ENCODE data around the gene CDC6. TPM values are rescaled to one million over a fixed set of nuclear protein-coding genes. Genes with fewer than 3 reads are reported as not detected.

CDC6 gene
- total RNA-seq, 2 donors from 2014 or later = 60.9 to 101 TPM

DNA sequence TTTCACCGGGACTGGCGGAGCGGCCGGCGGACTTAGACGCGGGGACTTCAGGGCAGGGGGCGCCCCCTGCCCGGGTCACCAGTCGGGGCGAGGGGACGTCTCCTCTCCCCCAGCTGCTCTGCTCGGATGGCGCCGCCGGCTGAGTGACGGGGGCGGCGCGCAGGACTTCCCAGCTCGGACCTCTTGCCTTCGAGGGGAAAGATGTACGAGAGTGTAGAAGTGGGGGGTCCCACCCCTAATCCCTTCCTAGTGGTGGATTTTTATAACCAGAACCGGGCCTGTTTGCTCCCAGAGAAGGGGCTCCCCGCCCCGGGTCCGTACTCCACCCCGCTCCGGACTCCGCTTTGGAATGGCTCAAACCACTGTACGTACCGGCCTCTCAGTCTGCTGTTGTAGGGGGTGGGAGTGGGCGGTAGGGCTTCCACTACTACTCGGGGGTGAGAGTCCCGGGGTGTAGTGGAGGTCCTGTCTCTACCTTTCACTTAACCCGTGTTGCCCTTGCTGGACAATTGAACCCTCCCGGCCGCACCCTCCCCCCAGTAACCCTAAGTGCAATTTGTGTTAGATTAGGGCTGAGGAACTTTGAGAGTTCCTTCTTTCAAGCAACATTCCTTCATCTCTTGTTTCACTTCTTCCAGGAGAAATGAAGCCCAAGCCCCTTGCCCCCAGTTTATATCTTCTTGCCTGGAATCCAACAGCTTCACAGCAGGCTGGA, 55.0 kb downstream of the CDC6 start:
- no peak for ATAC-seq (replicated peaks)
- H3K4me3 Mint-ChIP-seq = peak overlapping the region; percentile 81
- H3K4me1 Mint-ChIP-seq = peaks cover 39% of the 10 kb centered on the region
- peaks cover 46% of the 10 kb centered on the region for H3K36me3 Mint-ChIP-seq (ENCODE audit: low read depth)
- H3K27me3 Mint-ChIP-seq = no peaks in the 10 kb centered on the region
- H3K27ac Mint-ChIP-seq = peak overlapping the region; percentile 50
- H3K9me3 Mint-ChIP-seq = no peaks in the 10 kb centered on the region

DNA sequence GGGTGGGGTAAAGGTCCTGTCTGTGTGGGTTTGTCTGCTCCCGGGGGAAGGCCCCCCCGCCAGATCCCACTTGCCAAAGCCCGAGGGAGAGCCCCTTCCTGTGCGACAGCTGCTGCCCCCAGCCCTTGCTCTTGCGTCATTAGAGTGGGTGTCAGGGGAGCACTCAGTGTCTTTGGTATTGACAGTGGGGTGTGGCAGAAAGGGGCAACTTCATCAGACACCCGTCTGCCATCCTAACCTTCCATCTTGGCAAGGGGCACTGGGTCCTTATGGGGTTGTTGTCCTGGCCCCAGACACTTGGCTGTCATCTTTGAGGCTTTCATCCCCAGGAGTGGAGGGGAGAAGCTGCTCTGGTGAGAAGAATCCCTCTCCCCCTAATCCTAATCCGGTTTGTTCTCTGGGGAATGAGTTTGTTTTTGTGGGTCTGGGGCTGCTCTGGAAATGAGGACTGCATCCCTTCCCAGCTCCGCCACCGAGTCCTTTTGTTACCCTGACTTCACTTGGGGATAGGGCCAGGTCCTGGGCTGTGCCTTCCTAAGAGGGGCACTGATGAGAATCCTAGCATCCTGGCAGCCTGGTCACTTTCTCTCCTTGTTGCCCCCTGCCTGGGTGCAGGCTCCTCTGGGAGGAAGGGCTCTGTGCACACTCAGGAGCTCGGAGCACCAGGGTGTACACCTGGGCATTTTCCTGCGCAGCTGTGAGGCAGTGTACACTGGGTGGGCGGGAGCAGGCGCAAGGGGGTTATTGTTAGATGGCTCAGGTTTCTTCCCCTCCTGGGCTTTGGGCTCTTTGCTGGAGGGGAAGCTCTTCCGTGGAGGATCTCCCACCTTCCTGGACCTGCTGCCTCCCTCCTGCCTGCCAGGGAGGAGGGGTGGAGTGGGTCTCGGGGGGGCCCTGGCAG, 55.8 kb downstream of the CDC6 start:
- H3K36me3 Mint-ChIP-seq (ENCODE audit: low read depth) = peaks cover 51% of the 10 kb centered on the region
- H3K27me3 Mint-ChIP-seq = no peaks in the 10 kb centered on the region
- H3K9me3 Mint-ChIP-seq = no peaks in the 10 kb centered on the region
- ATAC-seq (replicated peaks) = no peak
- peak overlapping the region; percentile 50 for H3K27ac Mint-ChIP-seq
- H3K4me3 Mint-ChIP-seq = peak overlapping the region; percentile 81
- H3K4me1 Mint-ChIP-seq = peaks cover 33% of the 10 kb centered on the region

DNA sequence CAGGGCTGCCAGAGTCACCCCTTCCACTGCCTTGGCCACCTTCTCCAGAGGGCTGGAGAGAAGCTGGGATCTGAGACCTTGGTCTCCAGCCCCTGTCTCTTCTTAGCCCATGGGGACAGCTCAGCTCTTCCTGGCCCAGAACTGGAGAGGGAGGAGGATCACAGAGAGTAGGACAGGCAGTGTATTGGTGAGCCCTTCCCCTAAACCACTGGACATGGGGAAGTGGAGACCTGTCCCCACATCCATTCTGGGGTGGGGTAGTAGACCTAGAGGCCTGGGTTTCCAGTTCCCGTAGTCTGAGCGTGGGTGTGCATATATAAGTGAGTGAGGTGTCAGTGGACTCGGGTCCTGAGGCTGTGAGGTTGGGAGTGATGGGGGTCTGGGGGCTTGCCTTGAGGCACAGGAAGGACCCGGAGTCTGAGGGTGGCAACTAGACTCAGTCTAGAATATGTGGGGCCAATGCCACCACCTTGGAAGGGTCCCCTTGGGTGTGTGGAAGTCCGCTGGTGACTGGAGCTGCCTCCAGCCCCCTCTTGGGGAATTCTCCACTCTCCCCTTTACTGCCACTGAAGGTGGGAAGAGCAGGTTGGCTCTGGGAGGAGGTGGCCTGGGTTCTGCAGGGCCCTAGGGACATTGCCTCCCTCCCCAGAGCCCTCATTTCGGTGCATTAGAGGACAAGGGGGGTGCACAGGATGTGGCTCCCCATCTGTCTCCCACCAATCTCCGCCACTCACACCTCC, 56.9 kb downstream of the CDC6 start:
- no peak for ATAC-seq (replicated peaks)
- peaks cover 55% of the 10 kb centered on the region for H3K36me3 Mint-ChIP-seq (ENCODE audit: low read depth)
- H3K9me3 Mint-ChIP-seq = no peaks in the 10 kb centered on the region
- peak overlapping the region; percentile 81 for H3K4me3 Mint-ChIP-seq
- peaks cover 35% of the 10 kb centered on the region for H3K4me1 Mint-ChIP-seq
- H3K27ac Mint-ChIP-seq = peak overlapping the region; percentile 92
- H3K27me3 Mint-ChIP-seq = no peaks in the 10 kb centered on the region

DNA sequence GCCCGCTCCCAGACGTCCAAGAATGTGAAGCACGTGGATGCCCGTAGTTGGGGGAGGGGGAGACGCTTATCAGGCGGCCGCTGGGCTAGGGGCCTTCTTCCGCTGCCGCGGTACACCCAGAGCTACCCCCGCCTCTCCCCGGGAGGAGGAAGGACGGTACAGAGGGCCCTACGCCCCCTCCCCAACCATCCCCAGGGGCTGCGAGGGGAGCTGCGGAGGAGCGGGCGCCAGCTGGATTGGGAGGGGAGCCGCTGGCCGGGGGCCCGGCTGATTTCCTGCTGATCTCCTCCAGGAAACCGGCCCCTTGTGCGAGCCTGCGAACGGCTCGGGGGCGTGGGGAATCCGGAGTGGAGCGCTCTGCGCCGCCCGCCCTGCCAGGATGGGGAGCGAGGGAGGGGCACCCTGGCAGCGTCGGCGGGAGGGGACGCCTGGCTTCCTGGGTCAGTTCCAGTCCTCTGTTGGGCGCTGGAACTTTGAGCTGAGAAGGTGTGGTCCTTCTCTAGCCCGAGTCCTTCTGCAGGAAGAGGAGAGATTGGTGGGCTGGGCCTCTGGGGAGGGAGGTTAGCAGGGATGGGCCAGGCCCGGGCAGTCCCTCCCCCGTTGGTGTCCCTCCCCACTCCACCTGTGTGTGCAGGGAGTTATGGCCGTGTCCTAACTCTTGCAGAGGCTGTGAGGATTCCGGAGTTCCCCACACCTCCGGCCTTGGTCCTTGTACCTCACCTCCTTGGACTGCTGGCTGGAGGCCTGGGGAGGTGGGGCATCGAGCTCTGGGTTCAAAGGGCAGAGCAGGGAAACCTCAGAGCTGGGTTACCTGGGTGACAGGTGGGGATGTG, 57.7 kb downstream of the CDC6 start:
- Mint-ChIP-seq H3K9me3 (no peaks in the 10 kb centered on the region), H3K4me3 (peak overlapping the region; percentile 81), H3K4me1 (peaks cover 33% of the 10 kb centered on the region), H3K27me3 (no peaks in the 10 kb centered on the region), H3K27ac (peak overlapping the region; percentile 92), H3K36me3 (ENCODE audit: low read depth) (peaks cover 55% of the 10 kb centered on the region)
- peak; percentile 13 for ATAC-seq (replicated peaks)

DNA sequence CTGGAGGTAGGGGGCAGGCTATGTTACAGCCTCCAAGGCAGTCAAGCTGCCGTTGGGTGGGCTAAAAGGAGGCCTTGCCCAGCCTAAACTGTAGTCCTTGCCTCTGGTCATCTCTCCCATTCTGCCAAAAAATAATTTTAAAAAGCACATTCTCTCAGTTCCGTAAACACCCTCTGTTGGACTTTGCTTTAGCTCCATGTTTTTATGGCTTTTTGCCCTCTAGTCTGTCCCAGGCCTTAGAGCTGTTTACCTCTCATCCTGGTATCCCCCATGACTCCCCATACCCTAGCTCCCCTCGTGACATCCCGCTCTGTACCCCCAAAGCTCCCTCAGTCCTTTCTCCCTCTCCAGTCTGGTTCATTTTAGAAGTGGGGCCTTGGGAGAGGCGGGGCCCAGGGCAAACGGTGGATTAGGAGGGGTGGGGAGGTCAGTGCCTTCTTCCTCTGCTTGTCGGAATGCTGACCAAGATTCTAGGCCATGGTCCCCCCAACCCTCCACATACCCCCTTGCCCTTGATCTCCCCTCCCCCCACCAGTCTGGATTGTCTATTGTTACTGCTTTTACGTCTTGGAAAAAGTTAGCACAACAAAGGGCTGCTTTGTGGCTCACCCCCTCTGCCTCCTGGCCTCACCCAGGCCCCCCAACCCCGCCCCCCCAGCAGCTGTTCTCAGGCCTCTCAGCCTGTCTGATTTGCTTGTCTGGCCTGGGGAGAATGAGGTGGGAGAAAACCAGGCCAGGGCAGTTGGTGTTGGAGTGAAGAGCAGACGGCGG, 58.5 kb downstream of the CDC6 start:
- Mint-ChIP-seq H3K27me3 (no peaks in the 10 kb centered on the region), H3K4me3 (peak overlapping the region; percentile 81), H3K27ac (peak overlapping the region; percentile 84), H3K4me1 (peaks cover 30% of the 10 kb centered on the region), H3K9me3 (no peaks in the 10 kb centered on the region), H3K36me3 (ENCODE audit: low read depth) (peaks cover 50% of the 10 kb centered on the region)
- ATAC-seq (replicated peaks) = no peak

DNA sequence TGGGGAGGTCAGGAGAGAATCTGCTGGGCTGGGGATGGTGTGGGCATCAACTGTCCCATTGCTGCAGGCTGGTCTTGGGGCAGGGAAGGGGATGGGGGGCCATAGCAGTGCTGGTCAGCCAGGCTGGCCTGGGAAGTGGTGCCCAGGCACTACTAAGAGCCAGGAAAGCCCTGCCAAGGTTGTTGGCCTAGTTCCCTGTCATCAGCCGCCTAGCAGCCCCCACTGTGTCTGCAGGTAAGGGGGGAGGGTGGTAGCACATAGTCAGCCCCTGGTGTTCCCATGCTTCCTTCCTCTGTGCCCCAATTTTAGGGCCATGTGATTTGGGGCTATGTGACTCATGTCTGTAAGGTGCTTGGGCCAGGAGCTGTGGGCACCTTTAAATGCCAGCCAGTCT, 59.1 kb downstream of the CDC6 start:
- peak; percentile 30 for ATAC-seq (replicated peaks)
- Mint-ChIP-seq H3K9me3 (no peaks in the 10 kb centered on the region), H3K4me3 (peak overlapping the region; percentile 81), H3K27me3 (no peaks in the 10 kb centered on the region), H3K4me1 (peaks cover 29% of the 10 kb centered on the region), H3K27ac (peak overlapping the region; percentile 84), H3K36me3 (ENCODE audit: low read depth) (peaks cover 52% of the 10 kb centered on the region)

- H3K36me3 Mint-ChIP-seq (ENCODE audit: low read depth) = peaks cover 57% of the 10 kb centered on the region
- ATAC-seq (replicated peaks) = no peak
- peak overlapping the region; percentile 84 for H3K27ac Mint-ChIP-seq
- H3K27me3 Mint-ChIP-seq = no peaks in the 10 kb centered on the region
- H3K4me3 Mint-ChIP-seq = peak overlapping the region; percentile 81
- no peaks in the 10 kb centered on the region for H3K9me3 Mint-ChIP-seq
- H3K4me1 Mint-ChIP-seq = peaks cover 33% of the 10 kb centered on the region
These were observed 59.8 kb downstream of the CDC6 start for GRCh38 chr17:40347319-40348135.

- ATAC-seq (replicated peaks) = no peak
- Mint-ChIP-seq H3K4me1 (peaks cover 30% of the 10 kb centered on the region), H3K9me3 (no peaks in the 10 kb centered on the region)
These were observed 60.4 kb downstream of the CDC6 start for GRCh38 chr17:40348136-40348504.

DNA sequence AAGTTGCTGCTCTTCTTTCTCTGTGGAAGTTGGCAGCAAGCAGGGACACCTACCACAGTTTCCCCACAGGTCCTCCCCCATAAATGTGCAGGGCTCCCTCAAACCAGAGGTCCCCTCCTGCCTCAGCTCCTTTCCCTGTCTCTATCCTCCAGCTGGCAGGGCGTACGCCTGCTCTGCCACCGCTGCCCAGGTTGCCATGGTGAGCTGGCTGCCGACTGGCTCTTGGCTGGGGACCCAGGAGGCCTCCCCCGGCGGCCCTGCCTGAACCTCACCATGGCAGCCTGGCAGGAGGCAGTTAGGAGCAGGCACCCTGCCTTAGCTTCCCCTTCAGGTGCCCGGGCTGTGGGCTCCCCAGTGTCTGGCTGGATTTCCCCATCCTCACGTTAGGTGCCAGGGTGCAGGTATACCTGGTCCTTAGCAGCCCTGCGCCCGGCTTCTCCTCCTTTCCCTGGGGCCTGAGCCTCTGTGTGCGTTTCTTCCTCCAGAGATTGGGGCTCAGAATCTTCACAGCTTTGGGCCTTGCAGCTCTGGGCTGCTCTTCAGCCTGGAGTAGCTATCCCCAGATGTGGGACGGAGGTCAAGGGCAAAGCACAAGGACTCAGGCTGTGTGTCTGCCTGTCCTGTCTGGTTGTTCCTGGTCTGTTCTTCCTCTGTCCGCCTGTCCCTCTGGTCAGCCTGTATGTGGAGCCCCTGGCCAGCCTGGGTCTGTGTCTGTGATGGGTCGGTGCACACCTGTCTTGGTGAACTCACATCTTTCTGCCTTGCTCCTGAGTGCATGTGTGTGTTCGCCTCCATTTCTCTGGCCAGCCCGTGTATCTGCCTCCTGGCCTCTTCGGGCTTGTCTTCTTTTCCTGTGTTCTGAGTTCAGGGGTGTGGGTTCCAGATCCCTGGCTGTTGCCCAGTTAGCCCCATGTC, 61.1 kb downstream of the CDC6 start:
- ATAC-seq (replicated peaks) = no peak
- Mint-ChIP-seq H3K27me3 (no peaks in the 10 kb centered on the region), H3K4me1 (peaks cover 29% of the 10 kb centered on the region), H3K9me3 (no peaks in the 10 kb centered on the region), H3K4me3 (peak overlapping the region; percentile 15), H3K36me3 (ENCODE audit: low read depth) (peaks cover 57% of the 10 kb centered on the region), H3K27ac (peak overlapping the region; percentile 74)

More at GRCh38 chr17:40348136-40348504, 60.4 kb downstream of the CDC6 start:
- H3K36me3 Mint-ChIP-seq (ENCODE audit: low read depth) = peaks cover 57% of the 10 kb centered on the region
- H3K27me3 Mint-ChIP-seq = no peaks in the 10 kb centered on the region
- no peak overlapping the region for H3K4me3 Mint-ChIP-seq
- H3K27ac Mint-ChIP-seq = no peak overlapping the region

- H3K36me3 Mint-ChIP-seq (ENCODE audit: low read depth) = peaks cover 62% of the 10 kb centered on the region
- H3K4me1 Mint-ChIP-seq = peaks cover 25% of the 10 kb centered on the region
- no peak for ATAC-seq (replicated peaks)
- H3K9me3 Mint-ChIP-seq = no peaks in the 10 kb centered on the region
- no peaks in the 10 kb centered on the region for H3K27me3 Mint-ChIP-seq
- H3K27ac Mint-ChIP-seq = peak overlapping the region; percentile 74
- peak overlapping the region; percentile 15 for H3K4me3 Mint-ChIP-seq
These were observed 61.8 kb downstream of the CDC6 start for GRCh38 chr17:40349477-40349894.

GRCh38 chr17:40349895-40350688, 62.4 kb downstream of the CDC6 start:
- H3K27ac Mint-ChIP-seq = peak overlapping the region; percentile 74
- H3K9me3 Mint-ChIP-seq = no peaks in the 10 kb centered on the region
- H3K4me3 Mint-ChIP-seq = no peak overlapping the region
- H3K27me3 Mint-ChIP-seq = no peaks in the 10 kb centered on the region
- no peak for ATAC-seq (replicated peaks)
- H3K36me3 Mint-ChIP-seq (ENCODE audit: low read depth) = peaks cover 62% of the 10 kb centered on the region
- peaks cover 20% of the 10 kb centered on the region for H3K4me1 Mint-ChIP-seq
